Measurements from ENCODE around the gene LDLR. TPM values are rescaled to one million over a fixed set of nuclear protein-coding genes. Genes with fewer than 3 reads are reported as not detected.

LDLR gene
- total RNA-seq, 3 donors from 2014 or later (not counting 1 experiment from before 2014, with no cell fraction given), result 84.7 to 172 (median 112) TPM

DNA sequence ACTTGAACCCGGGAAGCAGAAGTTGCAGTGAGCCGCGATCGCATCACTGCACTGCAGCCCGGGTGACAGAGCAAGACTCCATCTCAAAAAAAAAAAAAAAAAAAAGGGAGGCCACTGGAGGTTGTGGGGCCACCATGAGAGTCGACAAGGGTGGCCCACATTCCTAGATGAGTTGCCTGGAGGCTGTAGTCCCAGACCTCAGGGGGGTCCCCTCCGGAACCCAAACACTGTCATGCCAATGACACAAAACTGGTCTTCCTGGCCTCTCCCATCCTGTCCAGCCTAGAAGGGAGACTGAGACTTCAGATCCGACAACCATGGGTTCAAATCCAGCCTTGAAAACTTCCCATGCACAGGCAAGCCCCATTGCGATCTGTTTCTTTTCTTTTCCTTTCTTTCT lies 51.6 kb downstream of the LDLR start:
- DNase-seq (no peak), ATAC-seq (no peak)
- 91% methylated on average over 9 of the region's 9 CpGs for WGBS (ENCODE audit: insufficient coverage)
- peaks cover 0 to 10% of the 10 kb centered on the region in 2 donors for H3K4me1 Mint-ChIP-seq
- H3K27me3 ChIP-seq (ENCODE audit: control insufficient read depth, insufficient read depth, low read length), result no peaks in the 10 kb centered on the region
- no peaks in the 10 kb centered on the region for H3K27me3 Mint-ChIP-seq (ENCODE audit: low read depth in 2 of 2)
- no peak for TF ChIP-seq CTCF (IDR thresholded peaks at IDR 0.05)
- H3K27ac ChIP-seq (ENCODE audit: low read length), result no peak overlapping the region
- H3K4me1 ChIP-seq (ENCODE audit: control insufficient read depth, insufficient read depth, low read length), result peaks cover 31% of the 10 kb centered on the region
- H3K9me3 ChIP-seq (ENCODE audit: control insufficient read depth, insufficient read depth, low read length), result no peaks in the 10 kb centered on the region
- H3K4me3 ChIP-seq (ENCODE audit: low read length), result no peak overlapping the region
- intact Hi-C loops (cut with micrococcal nuclease), result no loop called here
- H3K4me3 Mint-ChIP-seq, result no peak overlapping the region
- no peaks in the 10 kb centered on the region for H3K36me3 Mint-ChIP-seq
- no peaks in the 10 kb centered on the region for H3K9me3 Mint-ChIP-seq
- H3K36me3 ChIP-seq (ENCODE audit: control insufficient read depth, insufficient read depth, low read length), result no peaks in the 10 kb centered on the region
- H3K27ac Mint-ChIP-seq, result no peak overlapping the region

- no peaks in the 10 kb centered on the region for H3K9me3 ChIP-seq (ENCODE audit: control insufficient read depth, insufficient read depth, low read length)
- no peaks in the 10 kb centered on the region for H3K36me3 ChIP-seq (ENCODE audit: control insufficient read depth, insufficient read depth, low read length)
- no peak for ATAC-seq
- Mint-ChIP-seq H3K4me3 (no peak overlapping the region), H3K27me3 (ENCODE audit: low read depth in 2 of 2) (no peaks in the 10 kb centered on the region), H3K9me3 (no peaks in the 10 kb centered on the region), H3K36me3 (no peaks in the 10 kb centered on the region), H3K4me1 (peaks cover 0 to 10% of the 10 kb centered on the region in 2 donors), H3K27ac (no peak overlapping the region)
- intact Hi-C loops (cut with micrococcal nuclease), result no loop called here
- no peak for TF ChIP-seq CTCF (IDR thresholded peaks at IDR 0.05)
- no peak for DNase-seq
- H3K27me3 ChIP-seq (ENCODE audit: control insufficient read depth, insufficient read depth, low read length), result no peaks in the 10 kb centered on the region
- H3K27ac ChIP-seq (ENCODE audit: low read length), result no peak overlapping the region
- WGBS (ENCODE audit: insufficient coverage), result 89% methylated on average over 9 of the region's 9 CpGs
- H3K4me3 ChIP-seq (ENCODE audit: low read length), result no peak overlapping the region
- H3K4me1 ChIP-seq (ENCODE audit: control insufficient read depth, insufficient read depth, low read length), result peaks cover 30% of the 10 kb centered on the region
These were observed 52.8 kb downstream of the LDLR start for GRCh38 chr19:11141937-11142527.

GRCh38 chr19:11142528-11143171 lies 53.4 kb downstream of the LDLR start:
- Histone ChIP-seq H3K27ac (ENCODE audit: low read length) (no peak overlapping the region), H3K36me3 (ENCODE audit: control insufficient read depth, insufficient read depth, low read length) (no peaks in the 10 kb centered on the region), H3K4me3 (ENCODE audit: low read length) (no peak overlapping the region), H3K4me1 (ENCODE audit: control insufficient read depth, insufficient read depth, low read length) (peaks cover 23% of the 10 kb centered on the region), H3K9me3 (ENCODE audit: control insufficient read depth, insufficient read depth, low read length) (no peaks in the 10 kb centered on the region), H3K27me3 (ENCODE audit: control insufficient read depth, insufficient read depth, low read length) (no peaks in the 10 kb centered on the region)
- Mint-ChIP-seq H3K36me3 (no peaks in the 10 kb centered on the region), H3K9me3 (no peaks in the 10 kb centered on the region), H3K27me3 (ENCODE audit: low read depth in 2 of 2) (no peaks in the 10 kb centered on the region), H3K4me1 (peaks cover 0 to 7% of the 10 kb centered on the region in 2 donors), H3K27ac (no peak overlapping the region), H3K4me3 (no peak overlapping the region)
- DNase-seq (no peak), ATAC-seq (no peak)
- TF ChIP-seq CTCF (IDR thresholded peaks at IDR 0.05), result no peak
- 44% methylated on average over 20 of the region's 22 CpGs for WGBS (ENCODE audit: insufficient coverage)
- intact Hi-C loops (cut with micrococcal nuclease), result no loop called here

DNA sequence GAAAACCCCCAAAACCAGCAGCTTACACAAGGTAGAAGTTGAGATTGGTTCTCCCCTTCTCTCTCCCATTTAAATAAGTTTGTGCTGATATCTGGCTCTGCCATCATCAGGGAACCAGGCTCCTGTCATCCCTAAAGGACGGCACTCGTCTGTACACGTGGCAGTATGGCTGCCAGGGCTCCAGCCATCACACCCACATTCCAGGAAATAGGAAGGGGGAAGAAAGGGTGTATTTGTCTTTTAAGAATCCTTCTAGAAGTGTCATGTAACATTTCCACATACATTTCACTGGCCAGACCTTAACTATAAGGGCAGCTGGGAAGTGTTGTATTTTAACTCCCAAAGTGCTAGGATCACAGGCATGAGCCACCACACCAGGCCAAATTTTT lies 56.3 kb downstream of the LDLR start:
- no peak overlapping the region for H3K27ac Mint-ChIP-seq
- no peak overlapping the region for H3K27ac ChIP-seq (ENCODE audit: low read length)

More for the DNA sequence above, 56.3 kb downstream of the LDLR start:
- peaks cover 11% of the 10 kb centered on the region for H3K4me1 ChIP-seq (ENCODE audit: control insufficient read depth, insufficient read depth, low read length)
- H3K4me3 Mint-ChIP-seq, result no peak overlapping the region
- no CpG with 5 or more reads among the region's 3 CpGs for WGBS (ENCODE audit: insufficient coverage)
- DNase-seq (no peak), ATAC-seq (no peak)
- no peaks in the 10 kb centered on the region for H3K9me3 Mint-ChIP-seq
- no peak overlapping the region for H3K4me3 ChIP-seq (ENCODE audit: low read length)
- TF ChIP-seq CTCF (IDR thresholded peaks at IDR 0.05), result no peak
- no peaks in the 10 kb centered on the region for H3K27me3 Mint-ChIP-seq (ENCODE audit: low read depth in 2 of 2)
- intact Hi-C loops (cut with micrococcal nuclease), result no loop called here
- H3K4me1 Mint-ChIP-seq, result no peaks in the 10 kb centered on the region
- no peaks in the 10 kb centered on the region for H3K36me3 ChIP-seq (ENCODE audit: control insufficient read depth, insufficient read depth, low read length)
- H3K36me3 Mint-ChIP-seq, result no peaks in the 10 kb centered on the region
- no peaks in the 10 kb centered on the region for H3K9me3 ChIP-seq (ENCODE audit: control insufficient read depth, insufficient read depth, low read length)
- no peaks in the 10 kb centered on the region for H3K27me3 ChIP-seq (ENCODE audit: control insufficient read depth, insufficient read depth, low read length)
